Transverse colon (tissue), 4 donors: ENCODE data around the gene DLG2.

Experiments used
- EP300 ChIP-seq: sonication (generic); formaldehyde crosslinking; IDR thresholded peaks from one replicate; pipeline ENCODE4 v1.6.1; 2017; ENCODE audit warnings: antibody characterized with exemption, low read depth
- POLR2A ChIP-seq: fragments of 450-650 bp; IDR thresholded peaks from one replicate; pipeline ENCODE4 v1.6.1; 2016; ENCODE audit warnings: antibody characterized with exemption, mild to moderate bottlenecking, moderate library complexity
- POLR2AphosphoS5 ChIP-seq, 3 donors: sonication (generic); formaldehyde crosslinking; IDR thresholded peaks; one replicate each; pipeline ENCODE4 v1.6.1; 2016; ENCODE audit warnings: antibody characterized with exemption in 3 of 3
- TF ChIP-seq, protein P1 (sequence below), 5 experiments: fragments of 200-600 bp in 3 of 5; fragments of 450-650 bp in 2 of 5; sonication (generic) in 3 of 5; IDR thresholded peaks; 1 replicate in 2 of 5; 2 replicates in 3 of 5; pipeline ENCODE4 v1.5.1; 2016 to 2017; ENCODE audit warnings: antibody characterized with exemption in 5 of 5, inconsistent platforms in 3 of 5, mild to moderate bottlenecking in 2 of 5, moderate library complexity in 1 of 5

DNA sequence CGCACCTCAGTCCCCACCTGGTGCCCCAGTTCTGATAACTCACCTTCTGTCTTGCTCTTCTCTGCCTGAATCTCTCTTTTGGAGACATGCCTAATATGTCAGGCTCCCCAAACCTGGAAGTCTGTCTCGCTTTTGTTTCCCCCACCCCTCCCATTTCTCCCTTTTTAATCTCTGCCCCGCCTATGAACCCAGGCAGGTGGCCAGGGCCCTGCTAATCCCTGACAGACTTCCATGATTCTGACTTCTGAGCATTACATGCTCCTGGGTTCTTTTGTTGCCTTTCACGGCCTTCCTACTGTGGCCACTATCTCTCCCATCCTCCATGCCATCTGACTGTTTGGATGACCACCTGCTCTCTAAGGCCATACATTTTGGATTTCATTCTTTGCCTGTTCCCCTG lies 1220.1 kb downstream of the DLG2 start:
- no peak for TF ChIP-seq EP300
- TF ChIP-seq POLR2AphosphoS5 (IDR thresholded peaks at IDR 0.05), result no peak
- TF ChIP-seq POLR2A, result no peak
- TF ChIP-seq, protein P1, sequence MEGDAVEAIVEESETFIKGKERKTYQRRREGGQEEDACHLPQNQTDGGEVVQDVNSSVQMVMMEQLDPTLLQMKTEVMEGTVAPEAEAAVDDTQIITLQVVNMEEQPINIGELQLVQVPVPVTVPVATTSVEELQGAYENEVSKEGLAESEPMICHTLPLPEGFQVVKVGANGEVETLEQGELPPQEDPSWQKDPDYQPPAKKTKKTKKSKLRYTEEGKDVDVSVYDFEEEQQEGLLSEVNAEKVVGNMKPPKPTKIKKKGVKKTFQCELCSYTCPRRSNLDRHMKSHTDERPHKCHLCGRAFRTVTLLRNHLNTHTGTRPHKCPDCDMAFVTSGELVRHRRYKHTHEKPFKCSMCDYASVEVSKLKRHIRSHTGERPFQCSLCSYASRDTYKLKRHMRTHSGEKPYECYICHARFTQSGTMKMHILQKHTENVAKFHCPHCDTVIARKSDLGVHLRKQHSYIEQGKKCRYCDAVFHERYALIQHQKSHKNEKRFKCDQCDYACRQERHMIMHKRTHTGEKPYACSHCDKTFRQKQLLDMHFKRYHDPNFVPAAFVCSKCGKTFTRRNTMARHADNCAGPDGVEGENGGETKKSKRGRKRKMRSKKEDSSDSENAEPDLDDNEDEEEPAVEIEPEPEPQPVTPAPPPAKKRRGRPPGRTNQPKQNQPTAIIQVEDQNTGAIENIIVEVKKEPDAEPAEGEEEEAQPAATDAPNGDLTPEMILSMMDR (IDR thresholded peaks at IDR 0.05), result no peak
